Esophagus squamous epithelium (tissue), 4 donors: ENCODE data around the gene HMCN2.

Experiments used
- POLR2A ChIP-seq, 4 donors: fragments of 450-650 bp; IDR thresholded peaks; one replicate each; pipeline ENCODE4 v1.6.1; 2017; ENCODE audit warnings: antibody characterized with exemption in 4 of 4, mild to moderate bottlenecking in 4 of 4, moderate library complexity in 3 of 4
- TF ChIP-seq, protein P1 (sequence below), 6 experiments: fragments of 450-650 bp in 4 of 6; fragments of 200-600 bp in 2 of 6; sonication (generic) in 2 of 6; IDR thresholded peaks; one replicate each; pipeline ENCODE4 v1.5.1; 2016 to 2019; ENCODE audit warnings: antibody characterized with exemption in 6 of 6, mild to moderate bottlenecking in 4 of 6, moderate library complexity in 4 of 6

DNA sequence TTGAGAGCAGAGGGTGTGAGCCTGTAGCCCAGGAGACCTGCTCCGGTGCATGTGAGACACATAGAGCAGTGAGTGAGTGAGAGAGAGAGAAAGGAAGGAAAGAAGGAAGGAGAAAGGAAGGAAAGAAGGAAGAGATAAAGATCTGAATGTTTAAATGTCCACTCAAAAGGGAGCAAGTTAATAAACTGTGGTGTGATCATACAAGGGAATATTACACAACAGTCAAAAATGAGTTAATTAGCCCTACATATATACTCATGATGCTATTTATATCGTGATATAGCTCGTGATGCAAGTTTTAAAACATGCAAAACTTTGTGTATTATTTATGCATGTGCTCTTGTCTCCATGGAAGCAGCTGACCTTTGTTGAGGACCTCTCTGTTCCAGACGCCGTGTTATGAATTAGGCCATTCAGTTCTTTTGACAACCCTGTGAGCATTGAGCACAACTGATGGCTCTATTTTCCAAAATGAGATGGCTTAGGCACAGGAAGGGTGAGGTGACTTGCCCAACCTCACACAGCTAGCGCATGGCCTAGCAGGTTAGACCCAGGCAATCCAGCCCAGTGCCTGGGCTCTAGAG is 70.6 kb downstream of the HMCN2 start:
- TF ChIP-seq, protein P1, sequence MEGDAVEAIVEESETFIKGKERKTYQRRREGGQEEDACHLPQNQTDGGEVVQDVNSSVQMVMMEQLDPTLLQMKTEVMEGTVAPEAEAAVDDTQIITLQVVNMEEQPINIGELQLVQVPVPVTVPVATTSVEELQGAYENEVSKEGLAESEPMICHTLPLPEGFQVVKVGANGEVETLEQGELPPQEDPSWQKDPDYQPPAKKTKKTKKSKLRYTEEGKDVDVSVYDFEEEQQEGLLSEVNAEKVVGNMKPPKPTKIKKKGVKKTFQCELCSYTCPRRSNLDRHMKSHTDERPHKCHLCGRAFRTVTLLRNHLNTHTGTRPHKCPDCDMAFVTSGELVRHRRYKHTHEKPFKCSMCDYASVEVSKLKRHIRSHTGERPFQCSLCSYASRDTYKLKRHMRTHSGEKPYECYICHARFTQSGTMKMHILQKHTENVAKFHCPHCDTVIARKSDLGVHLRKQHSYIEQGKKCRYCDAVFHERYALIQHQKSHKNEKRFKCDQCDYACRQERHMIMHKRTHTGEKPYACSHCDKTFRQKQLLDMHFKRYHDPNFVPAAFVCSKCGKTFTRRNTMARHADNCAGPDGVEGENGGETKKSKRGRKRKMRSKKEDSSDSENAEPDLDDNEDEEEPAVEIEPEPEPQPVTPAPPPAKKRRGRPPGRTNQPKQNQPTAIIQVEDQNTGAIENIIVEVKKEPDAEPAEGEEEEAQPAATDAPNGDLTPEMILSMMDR (IDR thresholded peaks at IDR 0.05): no peak
- no peak for TF ChIP-seq POLR2A (IDR thresholded peaks at IDR 0.05)
